Neural progenitor cell (in vitro differentiated cells): ENCODE data around the gene PIM2. TPM values are rescaled to one million over a fixed set of nuclear protein-coding genes. Genes with fewer than 3 reads are reported as not detected.
"Not testable (repeated sequence)": the region's sequence is repeated elsewhere in the genome, so short reads cannot be mapped to it uniquely, and the experiment has no call there.

Source experiments
- DNase-seq: peaks from one replicate; pipeline ENCODE4 v3.0.0-alpha.2; 2016; ENCODE audit warnings: low spot score
- H2AFZ ChIP-seq: fragments of 200-600 bp; sonication (generic); replicated peaks from 2 replicates; pipeline ENCODE4 v1.6.1; 2016; ENCODE audit warnings: antibody characterized with exemption
- H3F3A ChIP-seq: fragments of 200-600 bp; sonication (generic); 2 replicates; pipeline ENCODE4 v1.6.1; 2016; ENCODE audit warnings: antibody characterized with exemption, low read depth
- H3K27ac ChIP-seq: fragments of 200-600 bp; sonication (generic); 2 replicates; pipeline ENCODE4 v1.5.1; 2016; ENCODE audit warnings: mild to moderate bottlenecking
- H3K27me3 ChIP-seq: fragments of 200-600 bp; sonication (generic); 2 replicates; pipeline ENCODE4 v1.6.1; 2016; ENCODE audit warnings: mild to moderate bottlenecking, moderate library complexity
- H3K36me3 ChIP-seq: fragments of 200-600 bp; sonication (generic); 2 replicates; pipeline ENCODE4 v1.5.1; 2016
- H3K4me1 ChIP-seq: fragments of 200-600 bp; sonication (generic); 2 replicates; pipeline ENCODE4 v1.6.1; 2016; ENCODE audit warnings: mixed run types
- H3K4me2 ChIP-seq: fragments of 200-600 bp; sonication (generic); 2 replicates; pipeline ENCODE4 v1.6.1; 2016
- H3K4me3 ChIP-seq: fragments of 200-600 bp; sonication (generic); 2 replicates; pipeline ENCODE4 v1.5.1; 2016
- H3K79me2 ChIP-seq: fragments of 200-600 bp; sonication (generic); 2 replicates; pipeline ENCODE4 v1.6.1; 2016; ENCODE audit warnings: low read depth
- H3K9ac ChIP-seq: fragments of 200-600 bp; sonication (generic); 2 replicates; pipeline ENCODE4 v1.6.1; 2016
- H3K9me3 ChIP-seq: fragments of 200-600 bp; sonication (generic); 2 replicates; pipeline ENCODE4 v1.5.1; 2016; ENCODE audit warnings: low read depth
- H4K20me1 ChIP-seq: fragments of 200-600 bp; sonication (generic); 2 replicates; pipeline ENCODE4 v1.6.1; 2016; ENCODE audit warnings: low read depth
- H3K27ac Mint-ChIP-seq: 3 replicates; pipeline ENCODE4 v1.8.0; 2021; ENCODE audit warnings: mixed read lengths
- H3K27me3 Mint-ChIP-seq: 2 replicates; pipeline ENCODE4 v1.8.0; 2022; ENCODE audit warnings: low read depth, mild to moderate bottlenecking, inconsistent platforms, moderate library complexity, mixed read lengths; ENCODE audit not compliant: insufficient read depth
- H3K36me3 Mint-ChIP-seq: 3 replicates; pipeline ENCODE4 v1.8.0; 2021; ENCODE audit warnings: mixed read lengths
- H3K4me1 Mint-ChIP-seq: 3 replicates; pipeline ENCODE4 v1.8.0; 2021; ENCODE audit warnings: mixed read lengths
- H3K4me3 Mint-ChIP-seq: 3 replicates; pipeline ENCODE4 v1.8.0; 2021; ENCODE audit warnings: mild to moderate bottlenecking, moderate library complexity, mixed read lengths
- H3K9me3 Mint-ChIP-seq: 3 replicates; pipeline ENCODE4 v1.8.0; 2020; ENCODE audit warnings: mixed read lengths
- EZH2 ChIP-seq: fragments of 200-600 bp; sonication (generic); IDR thresholded peaks from 2 replicates; pipeline ENCODE4 v1.6.1; 2017; ENCODE audit warnings: antibody characterized with exemption, mild to moderate bottlenecking, moderate library complexity
- EZH2phosphoT487 ChIP-seq: fragments of 200-600 bp; sonication (generic); IDR thresholded peaks from 2 replicates; pipeline ENCODE4 v1.6.1; 2017; ENCODE audit warnings: antibody characterized with exemption
- total RNA-seq: library from RNA; depleted of rRNA; stranded (reverse); fragments of >200 nt; gene quantifications from 2 replicates; pipeline ENCODE4 v1.2.3, GENCODE V29; 2015; ENCODE audit warnings: low replicate concordance
- TF ChIP-seq, protein P1 (sequence below): fragments of 200-600 bp; sonication (generic); IDR thresholded peaks from 2 replicates; pipeline ENCODE4 v1.5.1; 2017; ENCODE audit warnings: antibody characterized with exemption, mild to moderate bottlenecking

PIM2 gene
- total RNA-seq, 1 donor from 2014 or later = 14.7 TPM

DNA sequence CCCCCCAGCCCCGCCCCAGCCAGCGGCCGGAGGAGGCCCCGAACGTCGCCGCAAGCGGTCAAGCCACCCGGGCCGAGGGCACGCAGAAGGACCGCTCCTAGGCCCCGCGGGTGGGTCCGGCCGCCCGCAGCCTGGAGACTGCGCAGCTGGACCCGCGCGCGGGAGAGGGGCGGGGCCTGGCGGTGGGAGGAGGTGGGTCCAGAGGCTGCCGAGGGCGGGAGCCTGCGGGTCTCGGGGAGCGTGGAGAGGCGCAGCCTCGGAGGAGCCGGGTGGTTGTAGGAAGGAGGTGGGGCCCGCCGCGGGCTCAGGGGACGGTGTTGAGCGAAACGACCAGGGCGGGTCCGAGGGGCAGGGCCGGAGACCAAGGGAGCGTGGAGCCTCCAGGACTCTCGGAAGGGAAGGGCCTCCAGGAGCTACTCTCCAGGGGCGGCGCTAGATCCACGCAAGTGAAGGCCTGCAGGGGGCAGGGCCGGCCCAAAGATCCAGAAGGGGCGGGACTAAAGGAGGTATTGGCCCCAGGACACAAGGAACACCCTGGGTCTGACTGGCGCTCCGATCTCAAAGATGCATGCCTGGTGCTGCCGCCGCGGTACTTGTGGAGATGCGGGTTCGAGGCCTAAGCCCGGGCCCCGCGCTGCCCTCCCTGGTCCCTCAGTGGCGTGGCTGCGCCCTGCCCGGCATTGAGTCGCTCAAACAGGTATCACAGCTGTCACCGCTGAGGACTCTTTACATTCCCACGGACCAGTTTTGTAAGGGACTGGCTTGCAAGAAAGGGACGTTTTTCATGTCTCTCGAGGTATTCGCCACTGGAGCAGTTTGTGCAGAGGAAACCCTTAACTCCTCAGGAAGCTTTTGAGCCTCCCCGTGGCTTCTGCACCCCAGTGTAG lies 27.2 kb downstream of the PIM2 start:
- H3K27me3 Mint-ChIP-seq = peaks cover 4% of the 10 kb centered on the region

DNA sequence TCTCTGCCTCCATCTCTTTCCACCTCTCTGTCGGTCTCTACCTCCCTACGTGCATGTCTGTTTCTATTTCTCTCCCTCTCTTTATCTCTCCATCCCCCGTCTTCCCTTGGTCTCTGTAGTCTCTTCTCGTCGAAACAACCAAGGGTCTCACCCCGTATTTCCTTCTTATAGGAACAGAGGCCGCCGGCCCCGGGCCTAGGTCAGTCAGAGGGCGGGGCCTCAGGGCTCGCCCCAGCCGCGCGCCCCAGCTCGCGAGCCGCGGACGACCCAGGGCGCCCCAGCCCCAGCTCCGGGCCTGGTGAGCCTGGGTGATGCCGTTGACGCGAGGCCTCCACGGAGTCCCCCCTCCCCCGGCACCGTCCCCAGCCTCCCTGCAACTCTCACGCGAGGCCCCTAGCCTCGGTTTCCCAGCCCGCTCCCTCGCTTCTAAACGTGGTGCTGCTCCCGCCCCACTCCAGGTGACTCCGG lies 27.9 kb downstream of the PIM2 start:
- peaks cover 7% of the 10 kb centered on the region for H3K4me1 Mint-ChIP-seq
- Histone ChIP-seq H3K27ac (no peak overlapping the region), H3F3A (peaks cover 19% of the 10 kb centered on the region), H3K4me3 (peak overlapping the region; percentile 67), H3K9me3 (no peaks in the 10 kb centered on the region), H2AFZ (peak overlapping the region; percentile 70), H3K27me3 (no peaks in the 10 kb centered on the region), H3K79me2 (peaks cover 13% of the 10 kb centered on the region), H3K9ac (no peak overlapping the region), H3K36me3 (no peaks in the 10 kb centered on the region), H3K4me1 (no peaks in the 10 kb centered on the region), H3K4me2 (peak overlapping the region; percentile 78), H4K20me1 (peaks cover 12% of the 10 kb centered on the region)
- peak; percentile 61 for DNase-seq
- H3K4me3 Mint-ChIP-seq = peak overlapping the region; percentile 74
- peaks cover 15% of the 10 kb centered on the region for H3K9me3 Mint-ChIP-seq
- peaks cover 4% of the 10 kb centered on the region for H3K27me3 Mint-ChIP-seq
- H3K36me3 Mint-ChIP-seq = peaks cover 3% of the 10 kb centered on the region
- TF ChIP-seq EZH2 (no peak), EZH2phosphoT487 (no peak)
- TF ChIP-seq, protein P1, sequence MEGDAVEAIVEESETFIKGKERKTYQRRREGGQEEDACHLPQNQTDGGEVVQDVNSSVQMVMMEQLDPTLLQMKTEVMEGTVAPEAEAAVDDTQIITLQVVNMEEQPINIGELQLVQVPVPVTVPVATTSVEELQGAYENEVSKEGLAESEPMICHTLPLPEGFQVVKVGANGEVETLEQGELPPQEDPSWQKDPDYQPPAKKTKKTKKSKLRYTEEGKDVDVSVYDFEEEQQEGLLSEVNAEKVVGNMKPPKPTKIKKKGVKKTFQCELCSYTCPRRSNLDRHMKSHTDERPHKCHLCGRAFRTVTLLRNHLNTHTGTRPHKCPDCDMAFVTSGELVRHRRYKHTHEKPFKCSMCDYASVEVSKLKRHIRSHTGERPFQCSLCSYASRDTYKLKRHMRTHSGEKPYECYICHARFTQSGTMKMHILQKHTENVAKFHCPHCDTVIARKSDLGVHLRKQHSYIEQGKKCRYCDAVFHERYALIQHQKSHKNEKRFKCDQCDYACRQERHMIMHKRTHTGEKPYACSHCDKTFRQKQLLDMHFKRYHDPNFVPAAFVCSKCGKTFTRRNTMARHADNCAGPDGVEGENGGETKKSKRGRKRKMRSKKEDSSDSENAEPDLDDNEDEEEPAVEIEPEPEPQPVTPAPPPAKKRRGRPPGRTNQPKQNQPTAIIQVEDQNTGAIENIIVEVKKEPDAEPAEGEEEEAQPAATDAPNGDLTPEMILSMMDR = no peak
- H3K27ac Mint-ChIP-seq = no peak overlapping the region

More for the DNA sequence above, 27.2 kb downstream of the PIM2 start:
- Histone ChIP-seq H2AFZ (peak overlapping the region; percentile 70), H3K27ac (no peak overlapping the region), H3F3A (peaks cover 19% of the 10 kb centered on the region), H3K27me3 (no peaks in the 10 kb centered on the region), H3K79me2 (peaks cover 20% of the 10 kb centered on the region), H3K9me3 (no peaks in the 10 kb centered on the region), H3K4me1 (no peaks in the 10 kb centered on the region), H3K9ac (no peak overlapping the region), H3K4me3 (peak overlapping the region; percentile 67), H3K4me2 (peak overlapping the region; percentile 78), H3K36me3 (no peaks in the 10 kb centered on the region), H4K20me1 (peaks cover 19% of the 10 kb centered on the region)
- Mint-ChIP-seq H3K9me3 (peaks cover 14% of the 10 kb centered on the region), H3K4me1 (peaks cover 10% of the 10 kb centered on the region), H3K4me3 (peak overlapping the region; percentile 79), H3K27ac (no peak overlapping the region), H3K36me3 (peaks cover 3% of the 10 kb centered on the region)
- peak; percentile 90 for DNase-seq
- TF ChIP-seq, protein P1 = peak; percentile 48
- no peak for TF ChIP-seq EZH2

DNA sequence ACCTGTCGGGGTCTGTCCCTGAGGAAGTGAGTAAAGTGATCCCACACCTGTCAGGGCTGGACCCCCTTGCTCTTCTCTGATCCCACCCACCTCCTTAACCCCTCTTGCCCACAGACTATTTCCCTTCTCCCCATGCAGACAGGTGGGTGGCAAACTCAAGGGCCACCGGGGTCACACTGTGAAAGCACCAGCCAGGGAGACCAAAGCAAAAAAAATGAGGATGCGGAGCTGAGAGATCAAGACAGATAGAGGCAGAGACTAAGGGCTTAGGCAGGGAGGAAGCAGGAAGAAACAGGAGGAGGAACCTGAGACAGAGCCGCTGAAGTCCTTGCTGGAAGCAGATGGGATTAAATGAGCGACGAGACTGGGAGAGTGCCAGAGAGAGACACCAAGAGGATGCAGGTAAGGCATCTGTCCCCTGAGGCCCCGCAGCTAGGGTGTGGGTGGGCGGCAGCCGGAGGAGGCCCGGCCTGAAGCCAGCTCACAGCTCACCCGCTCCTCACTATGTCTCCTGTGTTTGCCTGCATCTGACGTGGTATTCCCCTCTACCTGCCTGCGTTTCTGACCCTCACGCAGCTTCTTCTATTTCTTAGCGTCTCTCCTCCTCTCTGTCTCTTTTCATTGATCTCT lies 28.4 kb downstream of the PIM2 start:
- TF ChIP-seq, protein P1 = no peak
- no peak for TF ChIP-seq EZH2
- TF ChIP-seq EZH2phosphoT487 = no peak
- peak overlapping the region; percentile 74 for H3K4me3 Mint-ChIP-seq
- peaks cover 19% of the 10 kb centered on the region for H3F3A ChIP-seq
- no peak overlapping the region for H3K27ac ChIP-seq
- peak; percentile 20 for DNase-seq
- peaks cover 7% of the 10 kb centered on the region for H3K79me2 ChIP-seq
- no peaks in the 10 kb centered on the region for H3K27me3 ChIP-seq
- H3K36me3 Mint-ChIP-seq = peaks cover 2% of the 10 kb centered on the region
- H2AFZ ChIP-seq = peak overlapping the region; percentile 70
- peaks cover 15% of the 10 kb centered on the region for H3K9me3 Mint-ChIP-seq
- no peak overlapping the region for H3K27ac Mint-ChIP-seq
- peak overlapping the region; percentile 78 for H3K4me2 ChIP-seq
- H3K4me1 ChIP-seq = no peaks in the 10 kb centered on the region
- H3K4me3 ChIP-seq = peak overlapping the region; percentile 67
- H3K27me3 Mint-ChIP-seq = peaks cover 4% of the 10 kb centered on the region
- H4K20me1 ChIP-seq = peaks cover 7% of the 10 kb centered on the region
- no peaks in the 10 kb centered on the region for H3K36me3 ChIP-seq
- H3K9ac ChIP-seq = no peak overlapping the region
- H3K9me3 ChIP-seq = no peaks in the 10 kb centered on the region
- H3K4me1 Mint-ChIP-seq = peaks cover 6% of the 10 kb centered on the region

DNA sequence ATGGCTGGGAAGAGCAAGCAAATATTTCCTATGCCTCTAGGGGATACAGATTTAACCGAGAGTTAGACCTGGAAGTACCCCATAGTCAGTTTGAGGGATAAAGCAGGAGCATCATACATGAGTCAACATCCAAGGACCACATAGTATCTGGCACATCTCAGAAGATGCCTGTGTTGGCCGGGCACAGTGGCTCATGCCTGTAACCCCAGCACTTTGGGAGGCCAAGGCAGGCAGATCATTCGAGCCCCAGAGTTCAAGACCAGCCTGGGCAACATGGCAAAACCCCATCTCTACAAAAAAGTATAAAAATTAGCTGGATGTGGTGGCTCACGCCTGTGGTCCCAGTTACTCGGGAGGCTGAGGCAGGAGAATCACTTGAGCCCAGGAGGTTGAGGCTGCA lies 32.2 kb downstream of the PIM2 start:
- not testable (repeated sequence) for H2AFZ ChIP-seq, H3K79me2 ChIP-seq, H3K4me1 Mint-ChIP-seq, H3K36me3 Mint-ChIP-seq, H3K27me3 ChIP-seq, H3K4me1 ChIP-seq, H3K4me3 Mint-ChIP-seq, H3K9me3 ChIP-seq, H3K27ac Mint-ChIP-seq, DNase-seq, H3K9ac ChIP-seq, H3K36me3 ChIP-seq, H3K9me3 Mint-ChIP-seq, H3K4me3 ChIP-seq, H4K20me1 ChIP-seq, H3K27ac ChIP-seq, H3K27me3 Mint-ChIP-seq, H3K4me2 ChIP-seq
- H3F3A ChIP-seq = peaks cover 15% of the 10 kb centered on the region
